K562 (cell line): ENCODE data around the gene C11orf98. TPM values are rescaled to one million over a fixed set of nuclear protein-coding genes. Genes with fewer than 3 reads are reported as not detected.

Source experiments
- ATAC-seq: fragments of 200-7000 bp; cut with Tn5 transposase; 3 replicates; pipeline ENCODE4 v1.9.1; 2020; ENCODE audit warnings: moderate library complexity
- BruUV-seq: library from RNA; stranded (reverse); fragments of 400-500 nt; replicated peaks from 2 replicates; lab custom pipeline; 2021; lab: Mats Ljungman, UMichigan
- CTCF ChIA-PET: fragments of 300-600 bp; formaldehyde crosslinking; extraction: SDS; loops from one replicate; lab custom pipeline; 2021; ENCODE audit warnings: low intra/inter-chr PET ratio; lab: Yijun Ruan, JAX
- POLR2A ChIA-PET: fragments of 300-600, 350-650 bp; sonication (Branson Sonifier 250); formaldehyde crosslinking; extraction: SDS; loops from one replicate; lab custom pipeline; 2021; ENCODE audit warnings: antibody characterized with exemption, inconsistent platforms; lab: Yijun Ruan, JAX
- DNase-seq, 4 experiments: peaks; one replicate each; pipeline versions ENCODE4 v3.0.0 to v3.0.0-alpha.2; 2011 to 2018; ENCODE audit warnings: low spot score in 3 of 4, mixed read lengths in 3 of 4; ENCODE audit errors: extremely low read depth in 1 of 4
- FAIRE-seq: peaks from 2 replicates; lab custom pipeline; 2011; peaks lifted over from hg19 to GRCh38; lab: Jason Lieb, UNC
- H2AFZ ChIP-seq: 2 replicates; pipeline ENCODE4 v1.6.0; 2011; ENCODE audit warnings: low read depth, low read length, control low read depth, inconsistent platforms
- H3K27ac ChIP-seq: fragments of 200-600 bp; 3 replicates; pipeline ENCODE4 v1.8.0; 2011; ENCODE audit warnings: low read depth, mild to moderate bottlenecking, control low read depth, inconsistent platforms, low read length, moderate library complexity, mixed read lengths; ENCODE audit errors: extremely low read depth
- H3K27me3 ChIP-seq, 2 experiments: fragments of 300-600 bp in 1 of 2; 2 replicates in 1 of 2; 3 replicates in 1 of 2; pipeline versions ENCODE4 v1.6.0 to v1.8.0; 2011; ENCODE audit warnings: inconsistent platforms in 2 of 2, low read length in 2 of 2, mild to moderate bottlenecking in 1 of 2, mixed read lengths in 1 of 2, moderate library complexity in 1 of 2; ENCODE audit not compliant: control insufficient read depth in 2 of 2, insufficient read depth in 2 of 2
- H3K36me3 ChIP-seq: fragments of 300-600 bp; 3 replicates; pipeline ENCODE4 v1.8.0; 2011; ENCODE audit warnings: mild to moderate bottlenecking, low read length, inconsistent platforms; ENCODE audit not compliant: control insufficient read depth, insufficient read depth
- H3K4me1 ChIP-seq, 2 experiments: fragments of 200-600 bp in 1 of 2; replicated peaks in 1 of 2; 2 replicates in 1 of 2; 3 replicates in 1 of 2; pipeline versions ENCODE4 v1.5.1 to v1.8.0; 2011; ENCODE audit warnings: inconsistent platforms in 2 of 2, low read length in 2 of 2, mild to moderate bottlenecking in 1 of 2, mixed read lengths in 1 of 2, moderate library complexity in 1 of 2; ENCODE audit not compliant: control insufficient read depth in 2 of 2, insufficient read depth in 2 of 2
- H3K4me2 ChIP-seq: 2 replicates; pipeline ENCODE4 v1.6.1; 2011; ENCODE audit warnings: low read length, control low read depth, inconsistent platforms, mixed read lengths; ENCODE audit not compliant: insufficient read depth
- H3K4me3 ChIP-seq: fragments of 200-600 bp; sonication (generic), shearing (Covaris generic); 2 replicates; pipeline ENCODE4 v1.5.1; 2016; ENCODE audit warnings: control low read depth, inconsistent platforms
- H3K79me2 ChIP-seq: fragments of 200-600 bp; 3 replicates; pipeline ENCODE4 v1.8.0; 2011; ENCODE audit warnings: low read length, inconsistent platforms; ENCODE audit not compliant: control insufficient read depth, insufficient read depth
- H3K9ac ChIP-seq, 2 experiments: 2 replicates each; pipeline versions ENCODE4 v1.6.0 to v1.6.1; 2011; ENCODE audit warnings: low read depth in 2 of 2, low read length in 2 of 2, control low read depth in 1 of 2, inconsistent platforms in 1 of 2, mild to moderate bottlenecking in 1 of 2, mixed read lengths in 1 of 2; ENCODE audit not compliant: insufficient read depth in 1 of 2
- H3K9me1 ChIP-seq: one replicate; pipeline ENCODE4 v1.6.0; 2011; ENCODE audit warnings: inconsistent platforms, mild to moderate bottlenecking, low read length, moderate library complexity; ENCODE audit not compliant: control insufficient read depth, insufficient read depth
- H3K9me3 ChIP-seq: replicated peaks from 2 replicates; pipeline ENCODE4 v1.5.1; 2011; ENCODE audit warnings: low read depth, low read length, inconsistent platforms; ENCODE audit not compliant: control insufficient read depth, insufficient read depth
- H4K20me1 ChIP-seq: replicated peaks from 2 replicates; pipeline ENCODE4 v1.6.1; 2011; ENCODE audit warnings: low read length, inconsistent platforms, mixed read lengths; ENCODE audit not compliant: control insufficient read depth, insufficient read depth
- HINFP ChIP-seq: fragments of 450-650 bp; conservative IDR thresholded peaks from 2 replicates; pipeline ENCODE4 v1.6.1; 2016; ENCODE audit warnings: missing genetic modification characterization, low read depth, mild to moderate bottlenecking, control low read depth, missing compliant biosample characterization
- MNT ChIP-seq, 2 experiments: fragments of 450-650 bp; conservative IDR thresholded peaks; 2 replicates each; pipeline ENCODE4 v1.6.1; 2017; ENCODE audit warnings: mild to moderate bottlenecking in 2 of 2, moderate library complexity in 2 of 2
- PHF20 ChIP-seq: fragments of 450-650 bp; IDR thresholded peaks from 2 replicates; pipeline ENCODE4 v1.6.1; 2018; ENCODE audit not compliant: partially characterized antibody
- SP2 ChIP-seq: IDR thresholded peaks from 2 replicates; pipeline ENCODE4 v1.6.1; 2011; ENCODE audit warnings: mild to moderate bottlenecking, low read depth, low read length, moderate library complexity; ENCODE audit not compliant: poor library complexity, severe bottlenecking; ENCODE audit errors: extremely low read depth
- TCF15 ChIP-seq: fragments of 250-450 bp; sonication (Bioruptor Pico); IDR thresholded peaks from 2 replicates; pipeline ENCODE4 v1.8.0; 2022; ENCODE audit warnings: moderate library complexity, mild to moderate bottlenecking, inconsistent platforms
- TEAD4 ChIP-seq, 2 experiments: sonication (generic) in 1 of 2; formaldehyde crosslinking in 1 of 2; IDR thresholded peaks; 2 replicates each; pipeline versions ENCODE4 v1.6.1 to v1.8.0; 2012 to 2022; ENCODE audit warnings: borderline replicate concordance in 1 of 2, inconsistent platforms in 1 of 2, low read length in 1 of 2, mild to moderate bottlenecking in 1 of 2, missing genetic modification reagents in 1 of 2
- WHSC1 ChIP-seq: IDR thresholded peaks from one replicate; pipeline ENCODE4 v1.6.1; 2012; ENCODE audit warnings: low read length, control low read depth, inconsistent platforms
- ZBTB17 ChIP-seq: fragments of 450-650 bp; formaldehyde crosslinking; IDR thresholded peaks from 2 replicates; pipeline ENCODE4 v1.4.0; 2020; ENCODE audit warnings: mild to moderate bottlenecking
- ZEB2 ChIP-seq: fragments of 450-650 bp; IDR thresholded peaks from 2 replicates; pipeline ENCODE4 v1.6.1; 2016
- ZNF165 ChIP-seq: fragments of 250-450 bp; sonication (Bioruptor Pico); IDR thresholded peaks from 2 replicates; pipeline ENCODE4 v1.4.0; 2020; ENCODE audit warnings: borderline replicate concordance
- ZNF24 ChIP-seq: fragments of 450-650 bp; IDR thresholded peaks from 2 replicates; pipeline ENCODE4 v1.6.1; 2016
- ZNF311 ChIP-seq: fragments of 250-450 bp; sonication (Bioruptor Pico); IDR thresholded peaks from 2 replicates; pipeline ENCODE4 v1.4.0; 2020; ENCODE audit warnings: mild to moderate bottlenecking, moderate library complexity
- ZNF354B ChIP-seq: fragments of 250-450 bp; sonication (Bioruptor Pico); IDR thresholded peaks from 2 replicates; pipeline ENCODE4 v1.4.0; 2020
- ZNF511 ChIP-seq: sonication (generic); formaldehyde crosslinking; IDR thresholded peaks from 2 replicates; pipeline ENCODE4 v1.8.0; 2022; ENCODE audit warnings: mild to moderate bottlenecking, missing genetic modification reagents
- ZNF512 ChIP-seq: IDR thresholded peaks from 2 replicates; pipeline ENCODE4 v1.6.1; 2016; ENCODE audit warnings: missing genetic modification characterization, missing compliant biosample characterization
- ZNF785 ChIP-seq: fragments of 250-450 bp; sonication (Bioruptor Pico); IDR thresholded peaks from 2 replicates; pipeline ENCODE4 v1.4.0; 2020; ENCODE audit warnings: mild to moderate bottlenecking
- WGBS: fragments of 100-300 bp; shearing (Covaris generic); methylation state at CpG from one replicate; pipeline ENCODE4 v1.1.6; 2016; ENCODE audit warnings: low coverage, mixed read lengths; ENCODE audit not compliant: insufficient coverage; ENCODE audit errors: missing lambda C conversion rate; 5-methylcytosine and 5-hydroxymethylcytosine counted together
- in situ Hi-C: fragments of 300-500 bp; cut with MboI; formaldehyde crosslinking; loops from 4 replicates; pipeline ENCODE4 v1.15.0; 2018; ENCODE audit warnings: inconsistent platforms, mixed read lengths
- intact Hi-C: fragments of 100-400 bp; cut with micrococcal nuclease; formaldehyde crosslinking; loops from 2 replicates; pipeline ENCODE4 v1.14.2; 2022
- polyA plus RNA-seq, 8 experiments: library from polyadenylated mRNA; depleted of rRNA in 4 of 8; stranded (reverse) in 5 of 8; unstranded in 3 of 8; fragments of >200 nt; fragmentation: Nextera tagmentation in 2 of 8; fragmentation: Illumina TruSeq in 1 of 8; extraction: Ambion mirVana in 2 of 8; extraction: Trizol in 1 of 8; gene quantifications; 2 replicates each; pipeline versions ENCODE4 v1.2.1 to v1.2.3, GENCODE V29; 2011 to 2014; ENCODE audit warnings: inconsistent platforms in 1 of 8, missing spikeins in 1 of 8
- total RNA-seq, 7 experiments: library from RNA; depleted of rRNA in 6 of 7; stranded (reverse); fragments of >200 nt in 6 of 7; fragmentation: Illumina TruSeq in 2 of 7; extraction: Trizol in 2 of 7; gene quantifications; 2 replicates each; pipeline versions ENCODE4 v1.2.1 to v1.2.3, GENCODE V29; 2011 to 2021; ENCODE audit warnings: low replicate concordance in 1 of 7

The C11orf98 gene
- total and polyA plus RNA-seq, 9 of the 15 experiments (the other 6 are each of a cell fraction or from before 2014, with no cell fraction given) = 103 to 352 (median 218) TPM

- Histone ChIP-seq H3K4me3 (peak overlapping the region; percentile 73), H4K20me1 (peaks cover 7% of the 10 kb centered on the region; the same call in 1 of the 2 replicates), H3K27me3 (no peaks in the 10 kb centered on the region), H3K9me1 (no peaks in the 10 kb centered on the region), H3K36me3 (peaks cover 48% of the 10 kb centered on the region), H3K9ac (peak overlapping the region; percentile 85 to 100), H3K4me1 (peaks cover 15 to 39% of the 10 kb centered on the region in 2 experiments; a peak in 4 of 5 replicates), H2AFZ (peak overlapping the region; percentile 77), H3K9me3 (no peaks in the 10 kb centered on the region), H3K79me2 (peaks cover 69% of the 10 kb centered on the region), H3K27ac (peak overlapping the region; percentile 80), H3K4me2 (peak overlapping the region; percentile 97)
- ChIA-PET POLR2A (interaction anchor here (0.6 to 8.8 kb wide), 57 partner anchors 8 to 1041 kb away, joined by 3 to 161 read pairs (median 5); partner anchors contain the start of genes B3GAT3, EEF1G, EML3 and GANAB), CTCF (no interaction called here)
- ATAC-seq (peak; percentile 44), FAIRE-seq (no peak), DNase-seq (peak in 3 of 4 experiments; percentile 12 to 67 (median 53))
- intact Hi-C loops (loop anchor here (2.0 to 5.0 kb wide), 2 partner anchors 18 to 178 kb away; partner anchors contain the start of gene GANAB), in situ Hi-C loops (no loop called here)
- BruUV-seq = TSS peak; percentile 62
- WGBS = under 1% methylated on average over 31 of the region's 36 CpGs
- no peak for TF ChIP-seq MNT (conservative IDR thresholded peaks at IDR 0.05)
- TF ChIP-seq HINFP (tag) = no peak
- no peak for TF ChIP-seq ZNF165 (CRISPR knock-in tag)
- no peak for TF ChIP-seq ZBTB17 (CRISPR knock-in tag)
- no peak for TF ChIP-seq ZNF311 (CRISPR knock-in tag)
- TF ChIP-seq ZNF511 (CRISPR knock-in tag) = no peak
- TF ChIP-seq ZEB2 = peak; percentile 57; the same call in 1 of the 2 replicates
- TF ChIP-seq ZNF354B (CRISPR knock-in tag) = no peak
- TF ChIP-seq WHSC1 = no peak
- peak; percentile 10 for TF ChIP-seq PHF20
- TF ChIP-seq SP2 = no peak
- TF ChIP-seq ZNF512 = no peak
- TF ChIP-seq ZNF24 = no peak
- 0 out of 2 replicates have a peak, but pooled peaks have one; percentile 6 for TF ChIP-seq TEAD4 (IDR thresholded peaks at IDR 0.05; ENCODE audit: low read length)
- no peak for TF ChIP-seq TEAD4 (CRISPR knock-in tag; IDR thresholded peaks at IDR 0.05; ENCODE audit: borderline replicate concordance)
- no peak for TF ChIP-seq ZNF785 (CRISPR knock-in tag)
- TF ChIP-seq TCF15 (CRISPR knock-in tag) = no peak
These were observed 470 bp downstream of the C11orf98 start for GRCh38 chr11:62664405-62665074.
